ENCODE results near the gene ANKS3.
A peak's percentile ranks its signal among the peaks of the same experiment; 100 is the strongest.

ANKS3 gene

GRCh38 chr16:4724661-4725270 is 9.3 kb downstream of the ANKS3 start:
- DNase-seq: no peak

- no peak for DNase-seq
Measured at GRCh38 chr16:4723071-4723767, 10.9 kb downstream of the ANKS3 start.

- no peak for DNase-seq
Measured at GRCh38 chr16:4718466-4718865, 15.6 kb downstream of the ANKS3 start.

GRCh38 chr16:4714996-4715395 is 19.1 kb downstream of the ANKS3 start:
- DNase-seq: no peak

- no peak for DNase-seq
Measured at GRCh38 chr16:4713663-4714501, 20.2 kb downstream of the ANKS3 start.

- DNase-seq: no peak
Measured at GRCh38 chr16:4709481-4709880, 24.6 kb downstream of the ANKS3 start.

GRCh38 chr16:4706871-4707270 is 27.2 kb downstream of the ANKS3 start:
- no peak for DNase-seq

GRCh38 chr16:4704913-4705312 is 29.2 kb downstream of the ANKS3 start:
- DNase-seq: no peak

GRCh38 chr16:4704491-4704890 is 29.6 kb downstream of the ANKS3 start:
- DNase-seq: no peak

GRCh38 chr16:4703906-4704305 is 30.2 kb downstream of the ANKS3 start:
- no peak for DNase-seq

GRCh38 chr16:4702466-4702808 is 31.6 kb downstream of the ANKS3 start:
- no peak for DNase-seq

- no peak for DNase-seq
Measured at GRCh38 chr16:4701791-4702465, 32.1 kb downstream of the ANKS3 start.

GRCh38 chr16:4700997-4701743 is 32.9 kb downstream of the ANKS3 start:
- no peak for DNase-seq

- DNase-seq: no peak
Measured at GRCh38 chr16:4700380-4700996, 33.6 kb downstream of the ANKS3 start.

GRCh38 chr16:4699046-4699556 is 35.0 kb downstream of the ANKS3 start:
- DNase-seq: no peak

GRCh38 chr16:4698321-4699045 is 35.6 kb downstream of the ANKS3 start:
- DNase-seq: no peak

- peak; percentile 24 for DNase-seq
Measured at GRCh38 chr16:4697848-4698291, 36.2 kb downstream of the ANKS3 start.

GRCh38 chr16:4696905-4697847 is 36.9 kb downstream of the ANKS3 start:
- peak; percentile 22 for DNase-seq

- DNase-seq: peak; percentile 38
Measured at GRCh38 chr16:4696172-4696904, 37.7 kb downstream of the ANKS3 start.
